ENCODE measurements around the gene SMCO1. TPM values are rescaled to one million over a fixed set of nuclear protein-coding genes. Genes with fewer than 3 reads are reported as not detected.
A peak's percentile ranks its signal among the peaks of the same experiment; 100 is the strongest.
"Not testable (repeated sequence)": the region's sequence is repeated elsewhere in the genome, so short reads cannot be mapped to it uniquely, and the experiment has no call there.

SMCO1 gene
- total RNA-seq, 1 donor from 2014 or later: not detected

GRCh38 chr3:196544491-196544992 is 29.4 kb upstream of the SMCO1 start:
- no peak for DNase-seq (ENCODE audit: low spot score)
- intact Hi-C loops (cut with micrococcal nuclease): no loop called here
- Mint-ChIP-seq H3K4me3 (ENCODE audit: low read depth) (no peak overlapping the region), H3K27me3 (ENCODE audit: low read depth) (peaks cover 4% of the 10 kb centered on the region), H3K36me3 (ENCODE audit: low read depth) (peaks cover 9% of the 10 kb centered on the region), H3K27ac (no peak overlapping the region), H3K9me3 (peaks cover 16% of the 10 kb centered on the region), H3K4me1 (ENCODE audit: low read depth) (peaks cover 1% of the 10 kb centered on the region)

GRCh38 chr3:196541684-196542445 is 26.7 kb upstream of the SMCO1 start:
- Mint-ChIP-seq H3K36me3 (ENCODE audit: low read depth) (no peaks in the 10 kb centered on the region), H3K4me1 (ENCODE audit: low read depth) (peaks cover 7% of the 10 kb centered on the region), H3K9me3 (no peaks in the 10 kb centered on the region), H3K4me3 (ENCODE audit: low read depth) (no peak overlapping the region), H3K27me3 (ENCODE audit: low read depth) (peaks cover 4% of the 10 kb centered on the region), H3K27ac (no peak overlapping the region)
- intact Hi-C loops (cut with micrococcal nuclease): no loop called here
- DNase-seq (ENCODE audit: low spot score): no peak

- Mint-ChIP-seq H3K27ac (no peak overlapping the region), H3K27me3 (ENCODE audit: low read depth) (no peaks in the 10 kb centered on the region), H3K36me3 (ENCODE audit: low read depth) (no peaks in the 10 kb centered on the region), H3K4me3 (ENCODE audit: low read depth) (no peak overlapping the region), H3K4me1 (ENCODE audit: low read depth) (peaks cover 9% of the 10 kb centered on the region), H3K9me3 (no peaks in the 10 kb centered on the region)
- DNase-seq (ENCODE audit: low spot score): peak; percentile 40
- intact Hi-C loops (cut with micrococcal nuclease): loop anchor here (2.0 to 10.0 kb wide), 3 partner anchors 70 to 427 kb away; partner anchors contain the start of gene PIGZ
These were observed 22.3 kb upstream of the SMCO1 start for GRCh38 chr3:196537319-196537984.

GRCh38 chr3:196533260-196533681 is 18.1 kb upstream of the SMCO1 start:
- no peak overlapping the region for H3K27ac Mint-ChIP-seq
- H3K36me3 Mint-ChIP-seq (ENCODE audit: low read depth): peaks cover 7% of the 10 kb centered on the region
- peaks cover 12% of the 10 kb centered on the region for H3K9me3 Mint-ChIP-seq
- intact Hi-C loops (cut with micrococcal nuclease): loop anchor here (10.0 kb wide), 1 partner anchor 432 kb away; the partner anchor contains the start of gene PIGZ
- no peak overlapping the region for H3K4me3 Mint-ChIP-seq (ENCODE audit: low read depth)
- H3K4me1 Mint-ChIP-seq (ENCODE audit: low read depth): peaks cover 14% of the 10 kb centered on the region
- H3K27me3 Mint-ChIP-seq (ENCODE audit: low read depth): no peaks in the 10 kb centered on the region
- DNase-seq (ENCODE audit: low spot score): no peak

- Mint-ChIP-seq H3K9me3 (peaks cover 12% of the 10 kb centered on the region), H3K27me3 (ENCODE audit: low read depth) (no peaks in the 10 kb centered on the region), H3K4me1 (ENCODE audit: low read depth) (peaks cover 12% of the 10 kb centered on the region), H3K36me3 (ENCODE audit: low read depth) (peaks cover 7% of the 10 kb centered on the region), H3K4me3 (ENCODE audit: low read depth) (no peak overlapping the region), H3K27ac (no peak overlapping the region)
- no peak for DNase-seq (ENCODE audit: low spot score)
- intact Hi-C loops (cut with micrococcal nuclease): loop anchor here (10.0 kb wide), 1 partner anchor 433 kb away; the partner anchor contains the start of gene PIGZ
These were observed 16.3 kb upstream of the SMCO1 start for GRCh38 chr3:196531418-196531817.

GRCh38 chr3:196528639-196529233 is 13.6 kb upstream of the SMCO1 start:
- intact Hi-C loops (cut with micrococcal nuclease): loop anchor here (2.0 kb wide), 3 partner anchors 40 to 156 kb away; partner anchors contain the start of genes FBXO45 and WDR53
- H3K36me3 Mint-ChIP-seq (ENCODE audit: low read depth): peaks cover 7% of the 10 kb centered on the region
- peaks cover 12% of the 10 kb centered on the region for H3K9me3 Mint-ChIP-seq
- peaks cover 12% of the 10 kb centered on the region for H3K4me1 Mint-ChIP-seq (ENCODE audit: low read depth)
- peak; percentile 78 for DNase-seq (ENCODE audit: low spot score)
- H3K4me3 Mint-ChIP-seq (ENCODE audit: low read depth): peak overlapping the region; percentile 72
- H3K27me3 Mint-ChIP-seq (ENCODE audit: low read depth): no peaks in the 10 kb centered on the region
- peak overlapping the region; percentile 88 for H3K27ac Mint-ChIP-seq

- Mint-ChIP-seq H3K9me3 (peaks cover 25% of the 10 kb centered on the region), H3K36me3 (ENCODE audit: low read depth) (peaks cover 13% of the 10 kb centered on the region)
- intact Hi-C loops (cut with micrococcal nuclease): no loop called here
These were observed 10.0 kb upstream of the SMCO1 start for GRCh38 chr3:196525141-196525540.

GRCh38 chr3:196524527-196524926 is 9.4 kb upstream of the SMCO1 start:
- peaks cover 18% of the 10 kb centered on the region for H3K36me3 Mint-ChIP-seq (ENCODE audit: low read depth)
- DNase-seq (ENCODE audit: low spot score): no peak

More at GRCh38 chr3:196525141-196525540, 10.0 kb upstream of the SMCO1 start:
- DNase-seq (ENCODE audit: low spot score): no peak
- H3K27ac Mint-ChIP-seq: no peak overlapping the region
- H3K4me3 Mint-ChIP-seq (ENCODE audit: low read depth): no peak overlapping the region
- no peaks in the 10 kb centered on the region for H3K27me3 Mint-ChIP-seq (ENCODE audit: low read depth)
- peaks cover 7% of the 10 kb centered on the region for H3K4me1 Mint-ChIP-seq (ENCODE audit: low read depth)

GRCh38 chr3:196523841-196524240 is 8.7 kb upstream of the SMCO1 start:
- no peak overlapping the region for H3K27ac Mint-ChIP-seq
- intact Hi-C loops (cut with micrococcal nuclease): loop anchor here (5.0 kb wide), 1 partner anchor 37 kb away; no protein-coding TSS in a partner anchor
- peaks cover 25% of the 10 kb centered on the region for H3K36me3 Mint-ChIP-seq (ENCODE audit: low read depth)
- no peak overlapping the region for H3K4me3 Mint-ChIP-seq (ENCODE audit: low read depth)
- H3K4me1 Mint-ChIP-seq (ENCODE audit: low read depth): peaks cover 4% of the 10 kb centered on the region
- DNase-seq (ENCODE audit: low spot score): no peak
- H3K27me3 Mint-ChIP-seq (ENCODE audit: low read depth): no peaks in the 10 kb centered on the region
- H3K9me3 Mint-ChIP-seq: peaks cover 38% of the 10 kb centered on the region

More at GRCh38 chr3:196524527-196524926, 9.4 kb upstream of the SMCO1 start:
- intact Hi-C loops (cut with micrococcal nuclease): loop anchor here (5.0 kb wide), 1 partner anchor 37 kb away; no protein-coding TSS in a partner anchor
- peaks cover 31% of the 10 kb centered on the region for H3K9me3 Mint-ChIP-seq
- H3K27me3 Mint-ChIP-seq (ENCODE audit: low read depth): no peaks in the 10 kb centered on the region
- no peak overlapping the region for H3K4me3 Mint-ChIP-seq (ENCODE audit: low read depth)
- H3K27ac Mint-ChIP-seq: no peak overlapping the region
- H3K4me1 Mint-ChIP-seq (ENCODE audit: low read depth): peaks cover 7% of the 10 kb centered on the region

- H3K4me1 Mint-ChIP-seq (ENCODE audit: low read depth); DNase-seq (ENCODE audit: low spot score); H3K4me3 Mint-ChIP-seq (ENCODE audit: low read depth); H3K27ac Mint-ChIP-seq; H3K27me3 Mint-ChIP-seq (ENCODE audit: low read depth): not testable (repeated sequence)
- intact Hi-C loops (cut with micrococcal nuclease): loop anchor here (5.0 kb wide), 1 partner anchor 34 kb away; no protein-coding TSS in a partner anchor
- Mint-ChIP-seq H3K36me3 (ENCODE audit: low read depth) (peaks cover 25% of the 10 kb centered on the region), H3K9me3 (peaks cover 47% of the 10 kb centered on the region)
These were observed 6.1 kb upstream of the SMCO1 start for GRCh38 chr3:196521291-196521690.

- DNase-seq (ENCODE audit: low spot score): no peak
- Mint-ChIP-seq H3K9me3 (peaks cover 58% of the 10 kb centered on the region), H3K4me1 (ENCODE audit: low read depth) (no peaks in the 10 kb centered on the region), H3K27me3 (ENCODE audit: low read depth) (no peaks in the 10 kb centered on the region), H3K4me3 (ENCODE audit: low read depth) (no peak overlapping the region), H3K27ac (no peak overlapping the region), H3K36me3 (ENCODE audit: low read depth) (peaks cover 25% of the 10 kb centered on the region)
- intact Hi-C loops (cut with micrococcal nuclease): loop anchor here (2.0 to 5.0 kb wide), 2 partner anchors 32 to 267 kb away; no protein-coding TSS in a partner anchor
These were observed 4.6 kb upstream of the SMCO1 start for GRCh38 chr3:196519718-196520082.

GRCh38 chr3:196518966-196519717 is 4.0 kb upstream of the SMCO1 start:
- Mint-ChIP-seq H3K27me3 (ENCODE audit: low read depth) (no peaks in the 10 kb centered on the region), H3K27ac (no peak overlapping the region), H3K4me1 (ENCODE audit: low read depth) (no peaks in the 10 kb centered on the region), H3K4me3 (ENCODE audit: low read depth) (no peak overlapping the region), H3K36me3 (ENCODE audit: low read depth) (peaks cover 27% of the 10 kb centered on the region), H3K9me3 (peaks cover 61% of the 10 kb centered on the region)
- intact Hi-C loops (cut with micrococcal nuclease): loop anchor here (2.0 kb wide), 1 partner anchor 266 kb away; no protein-coding TSS in a partner anchor
- DNase-seq (ENCODE audit: low spot score): peak; percentile 40
